ENCODE results near the gene GPX8. TPM values are rescaled to one million over a fixed set of nuclear protein-coding genes. Genes with fewer than 3 reads are reported as not detected.

Gene GPX8
- total RNA-seq, 1 experiment from 2014 or later, result 37.9 TPM

- Histone ChIP-seq H2BK120ac (ENCODE audit: low read depth, low read length, poor library complexity, severe bottlenecking) (no peak overlapping the region), H3K18ac (ENCODE audit: insufficient read length, low read depth, low read length) (no peak overlapping the region), H3K4me1 (ENCODE audit: insufficient read depth, low read length) (no peaks in the 10 kb centered on the region), H3K56ac (ENCODE audit: insufficient read length, low read depth, low read length) (no peak overlapping the region), H3K14ac (ENCODE audit: insufficient read depth, low read length) (no peak overlapping the region), H3K4me2 (ENCODE audit: insufficient read depth, insufficient read length, low read length) (no peak overlapping the region), H3K27ac (ENCODE audit: insufficient read length, low read depth, low read length) (no peak overlapping the region), H2BK5ac (ENCODE audit: insufficient read length, low read length) (no peak overlapping the region), H3K9ac (ENCODE audit: extremely low read depth, insufficient read length, low read length) (no peak overlapping the region), H4K8ac (replicated peaks; ENCODE audit: insufficient read length, low read depth, low read length) (no peak overlapping the region), H4K20me1 (ENCODE audit: control insufficient read depth, insufficient read depth, insufficient read length) (no peaks in the 10 kb centered on the region), H2BK20ac (ENCODE audit: low read depth, low read length, poor library complexity, severe bottlenecking) (no peak overlapping the region), H4K5ac (ENCODE audit: insufficient read length, low read depth, low read length) (no peak overlapping the region), H3K79me2 (ENCODE audit: insufficient read depth, low read length) (no peaks in the 10 kb centered on the region), H3K23me2 (ENCODE audit: insufficient read length, low read depth, low read length, poor library complexity, severe bottlenecking) (no peaks in the 10 kb centered on the region), H3K27me3 (ENCODE audit: insufficient read depth, low read length) (no peaks in the 10 kb centered on the region), H3K79me1 (ENCODE audit: insufficient read depth, low read depth, low read length, poor library complexity, severe bottlenecking) (no peaks in the 10 kb centered on the region), H3T11ph (ENCODE audit: low read length) (no peak overlapping the region), H2AFZ (ENCODE audit: low read length) (no peak overlapping the region), H3K4ac (ENCODE audit: low read depth, low read length) (no peak overlapping the region), H2BK15ac (ENCODE audit: low read depth, low read length) (no peak overlapping the region), H4K91ac (ENCODE audit: insufficient read length, low read depth, low read length) (no peak overlapping the region), H2AK5ac (ENCODE audit: insufficient read length, low read length) (no peak overlapping the region), H3K23ac (ENCODE audit: insufficient read length, low read depth, low read length) (no peak overlapping the region), H2BK12ac (ENCODE audit: insufficient read length, low read depth, low read length) (no peak overlapping the region), H3K9me3 (ENCODE audit: control insufficient read depth, low read depth, low read length) (no peaks in the 10 kb centered on the region)
- Mint-ChIP-seq H3K4me1 (no peaks in the 10 kb centered on the region), H3K4me3 (no peak overlapping the region), H3K27me3 (ENCODE audit: low read depth) (peaks cover 9% of the 10 kb centered on the region), H3K9me3 (no peaks in the 10 kb centered on the region; a peak in 1 of 5 replicates), H3K27ac (no peak overlapping the region), H3K36me3 (ENCODE audit: insufficient read depth in 1 of 3, low read depth in 3 of 3) (no peaks in the 10 kb centered on the region)
- DNase-seq, result no peak
- no CpG with 5 or more reads among the region's 5 CpGs for WGBS (ENCODE audit: extremely low coverage, insufficient read length, low lambda C conversion rate)
- no peak for TF ChIP-seq CTCF (conservative IDR thresholded peaks at IDR 0.05)
Measured at GRCh38 chr5:55151923-55152842, 7.8 kb upstream of the GPX8 start.

All from H9 (cell line).